ENCODE measurements around the gene KAT6B.
"Not testable (repeated sequence)": the region's sequence is repeated elsewhere in the genome, so short reads cannot be mapped to it uniquely, and the experiment has no call there.

Gene KAT6B

GRCh38 chr10:75043256-75044131 lies 217.1 kb downstream of the KAT6B start:
- DNase-seq, result no peak

DNA sequence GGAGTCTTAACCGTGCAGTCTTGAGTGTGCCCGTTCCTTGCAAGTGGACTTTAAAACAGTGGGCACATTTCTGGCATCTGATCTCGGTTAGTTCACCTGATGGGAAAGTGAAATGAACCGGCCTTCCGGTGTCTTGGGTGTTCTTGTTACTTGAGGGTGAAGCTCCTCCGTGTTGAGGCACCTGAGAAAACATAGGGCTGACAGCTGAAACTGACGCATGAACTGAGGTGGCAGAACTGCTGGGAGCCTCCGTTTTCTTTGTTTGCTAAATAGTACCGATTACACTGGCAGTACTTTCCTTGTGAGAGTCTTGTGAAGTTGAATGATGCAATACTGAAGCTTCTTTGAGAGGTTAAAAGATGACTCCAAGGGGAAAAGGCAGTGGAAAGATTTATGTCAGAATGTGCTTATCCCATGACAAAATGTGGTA lies 222.3 kb downstream of the KAT6B start:
- no peak for DNase-seq

GRCh38 chr10:75049316-75050148 lies 223.1 kb downstream of the KAT6B start:
- no peak for DNase-seq

DNA sequence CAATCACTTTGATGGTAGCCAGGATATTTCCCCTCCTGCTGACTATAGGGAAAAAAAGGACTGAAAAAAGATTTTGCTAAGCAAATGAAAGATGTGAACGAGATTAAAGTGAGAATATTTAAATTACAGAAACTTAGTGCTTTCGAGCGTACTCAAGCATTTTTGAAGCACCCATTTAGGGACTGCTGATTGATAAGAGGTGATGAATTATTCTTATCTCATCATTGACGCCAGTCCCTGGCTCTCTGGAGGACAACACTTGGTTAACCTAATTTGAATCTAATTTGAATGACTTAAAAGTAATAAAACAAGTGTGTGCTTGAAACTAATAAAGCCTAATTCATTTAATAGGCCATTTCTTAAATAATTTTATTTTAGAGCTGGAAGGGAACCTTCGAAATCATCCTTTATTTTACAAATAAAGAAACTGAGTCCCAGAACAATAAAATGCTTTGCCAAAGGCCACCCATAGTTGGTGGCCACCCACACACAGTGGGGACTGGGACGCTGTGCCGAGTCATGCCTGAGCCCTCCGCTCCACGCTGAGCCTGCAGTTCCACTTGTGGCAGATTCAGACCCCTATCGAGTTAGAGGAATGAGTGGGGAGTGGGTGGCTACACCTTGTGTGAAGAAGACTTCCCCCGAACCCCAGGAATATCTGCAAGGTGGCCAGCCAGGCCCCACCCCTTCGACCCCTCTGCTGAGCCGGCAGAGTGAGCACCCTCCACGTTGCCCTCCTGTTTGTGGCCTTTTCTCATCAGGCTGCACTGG lies 223.9 kb downstream of the KAT6B start:
- no peak for DNase-seq

GRCh38 chr10:75051308-75051707 lies 224.9 kb downstream of the KAT6B start:
- no peak for DNase-seq

DNA sequence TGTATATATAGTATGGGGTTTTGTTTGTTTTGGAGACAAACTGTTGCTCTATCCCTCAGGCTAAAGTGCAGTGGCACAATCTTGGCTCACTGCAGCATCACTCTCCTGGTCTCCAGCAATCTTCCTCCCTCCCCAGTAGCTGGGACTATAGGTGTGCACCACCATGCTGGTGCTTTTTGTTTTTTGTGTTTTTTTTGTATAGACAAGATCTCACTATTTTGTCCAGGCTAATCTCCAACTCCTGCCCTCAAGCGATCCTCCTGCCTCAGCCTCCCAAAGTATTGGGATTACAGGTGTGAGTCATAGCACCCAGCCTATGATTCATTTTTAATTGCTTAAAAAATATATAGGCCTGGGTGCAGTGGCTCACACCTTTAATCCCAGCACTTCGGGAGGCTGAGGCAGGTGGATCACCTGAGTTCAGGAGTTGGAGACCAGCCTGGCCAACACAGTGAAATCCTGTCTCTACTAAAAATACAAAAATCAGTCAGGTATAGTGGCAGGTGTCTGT lies 229.6 kb downstream of the KAT6B start:
- DNase-seq, result not testable (repeated sequence)

DNA sequence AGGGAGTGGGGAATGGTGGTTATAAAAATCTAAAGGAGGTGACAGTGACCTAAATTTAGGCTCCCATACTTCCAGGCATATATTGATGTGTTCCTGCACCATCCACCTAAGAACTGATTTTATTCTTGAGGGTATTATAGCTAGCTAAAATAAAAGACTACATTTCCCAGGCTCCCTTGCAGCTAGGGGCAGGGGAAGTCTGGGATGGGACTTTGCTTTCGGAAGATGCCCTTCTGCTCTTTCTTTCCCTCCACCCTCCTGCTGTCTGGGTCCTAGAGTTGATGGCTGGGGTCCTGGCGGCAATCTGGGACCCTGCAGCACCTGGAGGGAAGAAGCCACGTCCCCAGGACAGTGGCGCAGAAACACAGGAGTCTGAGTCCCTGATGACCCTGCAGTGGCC lies 231.3 kb downstream of the KAT6B start:
- DNase-seq, result no peak

- DNase-seq, result no peak
These were observed 231.8 kb downstream of the KAT6B start for GRCh38 chr10:75058161-75058560.

DNA sequence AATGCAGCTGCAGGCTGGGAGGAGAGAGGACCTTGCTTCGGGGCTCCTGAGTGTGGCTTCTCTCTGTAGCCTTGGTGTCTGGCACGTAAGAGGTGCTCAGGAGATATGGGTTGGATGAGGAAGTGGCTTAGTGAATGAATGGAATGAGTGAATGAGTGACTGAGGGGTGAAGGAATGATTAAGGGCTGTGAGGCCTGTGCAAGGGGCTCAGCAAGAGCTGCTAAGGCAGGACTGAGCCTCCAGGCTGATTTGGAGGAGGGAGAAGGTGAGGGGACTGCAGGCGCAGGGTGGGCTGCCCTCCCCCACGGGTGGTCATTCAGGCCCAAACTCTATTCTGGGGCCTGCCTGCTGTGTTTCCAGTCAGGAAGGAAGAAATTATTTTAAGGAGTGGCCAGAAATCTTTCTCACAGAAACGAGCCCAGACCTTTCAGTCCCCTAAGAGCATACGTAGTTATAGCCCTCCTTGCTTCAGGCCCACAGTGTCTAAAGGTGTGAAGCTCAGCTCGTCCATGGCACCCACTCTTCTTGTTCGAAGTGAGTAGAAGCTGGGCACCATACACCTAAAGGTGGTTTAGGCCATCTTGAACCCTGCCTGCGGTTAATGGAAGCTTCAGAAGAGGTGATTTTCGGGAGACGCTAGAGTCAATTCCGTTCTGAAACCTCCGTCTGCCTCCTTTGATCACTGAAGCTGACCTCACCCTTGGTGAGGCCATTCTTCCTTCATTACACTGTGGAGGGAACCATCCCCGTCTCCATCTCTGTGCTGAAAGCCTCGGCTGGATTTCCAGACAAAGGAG lies 235.5 kb downstream of the KAT6B start:
- DNase-seq, result no peak

- DNase-seq, result no peak
These were observed 236.3 kb downstream of the KAT6B start for GRCh38 chr10:75062506-75063299.

DNA sequence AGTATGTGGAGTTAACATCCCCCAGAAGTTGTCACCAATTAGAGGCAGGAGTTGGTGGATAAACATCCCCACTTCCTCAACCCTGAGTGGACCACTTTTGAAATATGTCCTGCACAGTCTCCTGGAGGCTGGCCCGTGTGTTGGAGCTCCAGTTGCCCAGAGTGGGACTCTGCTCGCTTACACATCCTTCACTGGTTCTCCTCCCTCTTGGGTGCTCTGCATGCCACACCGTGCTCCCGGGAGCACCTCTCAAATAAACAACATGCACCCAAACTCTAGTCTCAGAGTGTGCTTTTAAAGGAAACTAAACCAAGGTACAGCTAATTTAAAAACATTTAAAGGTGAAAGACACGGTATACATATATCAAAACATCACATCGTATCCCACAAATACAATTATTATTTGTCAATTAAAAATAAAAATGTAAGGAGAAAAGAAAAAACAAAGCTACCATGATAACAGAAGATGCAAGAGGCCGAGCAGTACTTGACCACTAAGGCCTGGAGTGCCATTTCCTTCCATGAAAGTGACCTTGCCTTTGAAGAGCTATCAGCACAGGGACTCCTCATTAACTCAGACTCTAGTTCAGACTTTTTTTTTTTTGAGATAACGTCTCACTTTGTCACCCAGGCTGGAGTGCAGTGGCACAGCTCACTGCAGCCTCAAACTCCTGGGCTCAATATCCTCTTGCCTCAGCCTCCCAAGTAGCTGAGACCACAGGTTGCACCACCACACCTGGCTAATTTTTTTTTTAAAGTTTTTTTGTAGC lies 237.2 kb downstream of the KAT6B start:
- no peak for DNase-seq

GRCh38 chr10:75065076-75065475 lies 238.7 kb downstream of the KAT6B start:
- no peak for DNase-seq

DNA sequence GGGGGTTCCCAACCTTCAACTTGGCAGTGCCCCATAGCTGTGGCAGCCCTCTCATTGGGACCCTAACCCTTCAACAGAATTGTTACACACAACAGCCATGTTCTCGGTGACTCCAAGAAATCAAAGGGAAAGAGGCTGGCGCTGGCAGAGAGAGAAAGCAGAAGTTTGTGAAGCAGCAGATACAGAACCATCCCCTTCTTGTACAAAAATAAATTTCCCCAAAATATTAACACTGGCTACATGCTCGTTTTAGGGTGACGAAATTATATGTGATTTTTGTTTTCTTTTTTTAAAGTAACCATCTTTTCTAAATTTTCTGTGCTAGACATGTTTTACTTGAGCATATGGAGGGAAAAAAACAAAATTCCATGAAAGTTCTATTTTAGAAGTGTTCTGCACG lies 239.9 kb downstream of the KAT6B start:
- DNase-seq, result no peak

DNA sequence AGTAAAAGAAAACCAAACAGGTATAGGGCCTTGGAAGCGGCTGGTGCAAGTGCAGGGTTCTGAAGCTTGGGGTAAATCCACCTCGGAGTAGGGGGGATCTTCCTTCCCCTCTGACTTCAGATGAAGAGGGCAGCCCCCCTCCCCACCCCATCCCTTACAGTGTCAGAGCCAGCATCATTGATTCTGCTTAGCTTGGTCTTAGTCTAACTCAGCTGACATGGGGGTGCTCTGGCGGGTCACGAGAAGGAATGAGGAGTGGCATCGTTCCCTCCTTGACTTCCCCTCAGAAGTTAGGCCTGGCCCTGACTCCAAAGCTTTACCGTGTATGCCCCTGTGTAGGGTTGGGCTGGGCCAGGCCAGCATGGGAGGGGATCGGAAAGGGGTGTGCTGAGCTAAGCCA lies 240.9 kb downstream of the KAT6B start:
- DNase-seq, result no peak

DNA sequence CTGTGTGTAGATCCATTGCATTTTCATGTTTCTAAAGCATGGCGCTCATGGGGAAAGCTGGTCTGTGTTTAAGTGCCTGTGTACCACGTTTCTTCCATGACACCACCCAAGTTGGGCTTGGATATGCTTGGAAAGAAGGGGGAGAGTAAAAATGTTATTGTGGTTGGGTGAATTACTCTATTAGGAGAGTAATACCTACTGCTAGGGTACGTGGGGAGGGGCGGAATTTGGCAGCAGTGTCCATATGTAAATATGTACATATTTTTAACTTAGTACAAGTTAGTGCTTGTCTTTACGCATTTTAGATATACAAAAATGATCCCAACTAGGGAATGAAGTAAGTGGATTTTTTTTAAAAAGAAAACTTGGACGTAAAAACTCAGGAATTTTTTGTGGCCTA lies 242.1 kb downstream of the KAT6B start:
- DNase-seq, result no peak

GRCh38 chr10:75070476-75070875 lies 244.1 kb downstream of the KAT6B start:
- DNase-seq, result no peak

- no peak for DNase-seq
These were observed 244.6 kb downstream of the KAT6B start for GRCh38 chr10:75070961-75071428.

DNA sequence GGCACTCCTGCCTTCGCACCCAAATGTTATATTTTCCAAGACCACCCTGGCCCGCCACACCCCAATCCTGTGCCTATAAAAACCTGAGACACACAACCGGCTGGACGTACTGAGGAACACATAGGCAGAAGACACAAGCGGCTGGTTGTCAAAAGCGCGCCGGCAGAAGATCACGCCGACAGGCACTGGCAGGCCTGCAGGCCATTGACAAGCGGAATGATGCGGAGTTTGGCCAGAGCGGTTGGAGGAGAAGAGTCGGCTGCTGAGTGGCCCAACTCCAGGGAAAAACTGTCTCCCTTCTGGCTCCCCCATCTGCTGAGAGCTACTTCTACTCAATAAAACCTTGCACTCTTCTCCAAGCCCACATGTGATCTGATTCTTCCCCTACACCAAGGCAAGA lies 245.4 kb downstream of the KAT6B start:
- no peak for DNase-seq

- DNase-seq, result no peak
These were observed 246.3 kb downstream of the KAT6B start for GRCh38 chr10:75072727-75073126.

DNA sequence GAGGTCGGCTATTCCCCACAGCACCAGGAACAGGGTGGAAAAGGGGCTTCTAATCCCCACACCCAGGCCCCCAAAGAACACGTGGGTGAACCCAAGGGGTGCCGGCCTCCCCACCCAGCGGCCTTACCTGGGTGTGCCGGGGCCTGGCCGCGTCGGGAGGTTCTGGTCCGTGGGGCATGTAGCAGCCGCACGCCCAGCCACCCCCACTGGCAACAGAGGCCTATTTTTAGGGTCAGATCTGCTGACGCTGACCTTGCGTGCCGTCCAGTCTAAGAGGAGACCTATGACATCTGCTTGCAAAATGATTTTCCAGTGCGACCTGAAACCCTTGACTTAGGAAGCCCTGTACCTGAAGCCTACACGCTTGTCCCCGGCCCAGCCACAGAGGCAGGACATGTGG lies 247.0 kb downstream of the KAT6B start:
- no peak for DNase-seq

Data from GOT3 (cell line).